A549 (cell line): Measurements from ENCODE around the gene ELMO2. TPM values are rescaled to one million over a fixed set of nuclear protein-coding genes. Genes with fewer than 3 reads are reported as not detected.

Source experiments
- ATAC-seq, 2 experiments: fragments of 200-7000 bp in 1 of 2; fragments of >200 bp in 1 of 2; cut with Nextera tagmentation in 1 of 2; cut with Tn5 transposase in 1 of 2; 3 replicates each; pipeline versions ENCODE4 v1.8.0 to v1.9.1; 2018 to 2020; ENCODE audit warnings: mild to moderate bottlenecking in 1 of 2, moderate library complexity in 1 of 2
- CTCF ChIA-PET: fragments of 300-600 bp; sonication (Branson Sonifier 250); formaldehyde crosslinking; extraction: SDS; loops from one replicate; lab custom pipeline; 2021; ENCODE audit warnings: antibody characterized with exemption, inconsistent platforms; lab: Yijun Ruan, JAX
- POLR2A ChIA-PET: fragments of 350-600 bp; formaldehyde crosslinking; extraction: SDS; loops from one replicate; lab custom pipeline; 2021; ENCODE audit warnings: antibody characterized with exemption, inconsistent platforms; lab: Yijun Ruan, JAX
- DNase-seq, 2 experiments: peaks; one replicate each; pipeline versions ENCODE4 v3.0.0 to v3.0.0-alpha.2; 2011 to 2016; ENCODE audit warnings: low read depth in 1 of 2, low spot score in 1 of 2
- FAIRE-seq: peaks from 2 replicates; lab custom pipeline; 2011; peaks lifted over from hg19 to GRCh38; lab: Jason Lieb, UNC
- H3K27ac ChIP-seq, 2 experiments: fragments of >200 bp; sonication (Bioruptor Twin); formaldehyde crosslinking; 3 replicates each; pipeline ENCODE4 v1.5.1; 2016 to 2017
- H3K4me1 ChIP-seq: fragments of >200 bp; sonication (Bioruptor Twin); formaldehyde crosslinking; 3 replicates; pipeline ENCODE4 v1.6.1; 2016
- H3K4me2 ChIP-seq: fragments of >200 bp; sonication (Bioruptor Twin); formaldehyde crosslinking; 3 replicates; pipeline ENCODE4 v1.6.1; 2016
- H3K4me3 ChIP-seq: fragments of >200 bp; sonication (Bioruptor Twin); formaldehyde crosslinking; 3 replicates; pipeline ENCODE4 v1.5.1; 2016
- H3K9me3 ChIP-seq: fragments of >200 bp; sonication (Bioruptor Twin); formaldehyde crosslinking; 3 replicates; pipeline ENCODE4 v1.6.1; 2016
- BCL3 ChIP-seq: fragments of >200 bp; sonication (Bioruptor Twin); formaldehyde crosslinking; IDR thresholded peaks from 3 replicates; pipeline ENCODE4 v1.6.1; 2016
- CEBPB ChIP-seq, 2 experiments: fragments of >200 bp in 1 of 2; sonication (Bioruptor Twin) in 1 of 2; formaldehyde crosslinking in 1 of 2; IDR thresholded peaks; 2 replicates each; pipeline ENCODE4 v1.6.1; 2012 to 2016
- CHD2 ChIP-seq: fragments of 150-350 bp; IDR thresholded peaks from 2 replicates; pipeline ENCODE4 v1.6.1; 2014; ENCODE audit warnings: low read length; ENCODE audit not compliant: partially characterized antibody
- ELK1 ChIP-seq: fragments of 150-350 bp; IDR thresholded peaks from 2 replicates; pipeline ENCODE4 v1.6.1; 2014; ENCODE audit warnings: low read depth, mild to moderate bottlenecking, low read length
- FOSL2 ChIP-seq, 2 experiments: fragments of 450-650 bp in 1 of 2; fragments of >200 bp in 1 of 2; sonication (Bioruptor Twin) in 1 of 2; formaldehyde crosslinking; IDR thresholded peaks; 2 replicates each; pipeline versions ENCODE4 v1.5.0 to v1.6.1; 2016 to 2020; ENCODE audit warnings: mild to moderate bottlenecking in 1 of 2, moderate library complexity in 1 of 2
- FOXS1 ChIP-seq: fragments of 250-450 bp; sonication (Bioruptor Pico); IDR thresholded peaks from 2 replicates; pipeline ENCODE4 v1.5.0; 2020; ENCODE audit warnings: mild to moderate bottlenecking, moderate library complexity
- HES2 ChIP-seq: fragments of >200 bp; sonication (Bioruptor Twin); formaldehyde crosslinking; IDR thresholded peaks from 2 replicates; pipeline ENCODE4 v1.6.1; 2016
- HMGXB4 ChIP-seq: fragments of 250-450 bp; sonication (Bioruptor Pico); IDR thresholded peaks from 2 replicates; pipeline ENCODE4 v1.5.0; 2021; ENCODE audit warnings: mild to moderate bottlenecking, moderate library complexity, borderline replicate concordance
- HOXA7 ChIP-seq: fragments of 250-450 bp; sonication (Bioruptor Pico); IDR thresholded peaks from 2 replicates; pipeline ENCODE4 v1.5.0; 2020; ENCODE audit warnings: mild to moderate bottlenecking, moderate library complexity
- JUN ChIP-seq, 2 experiments: fragments of >200 bp; sonication (Bioruptor Twin); formaldehyde crosslinking; IDR thresholded peaks; 2 replicates in 1 of 2; 3 replicates in 1 of 2; pipeline ENCODE4 v1.6.1; 2016 to 2017
- KDM1A ChIP-seq: fragments of 200-600 bp; sonication (generic); IDR thresholded peaks from 2 replicates; pipeline ENCODE4 v1.6.1; 2016; ENCODE audit warnings: low read depth, mild to moderate bottlenecking
- KDM5A ChIP-seq: fragments of 200-600 bp; sonication (generic); IDR thresholded peaks from 2 replicates; pipeline ENCODE4 v1.6.1; 2016; ENCODE audit warnings: antibody characterized with exemption, mild to moderate bottlenecking
- MAX ChIP-seq: IDR thresholded peaks from 2 replicates; pipeline ENCODE4 v1.6.1; 2012
- MAZ ChIP-seq: fragments of 150-350 bp; IDR thresholded peaks from 2 replicates; pipeline ENCODE4 v1.6.1; 2014; ENCODE audit warnings: antibody characterized with exemption, low read depth, low read length, borderline replicate concordance
- NFE2L2 ChIP-seq: fragments of 150-350 bp; conservative IDR thresholded peaks from 2 replicates; pipeline ENCODE4 v1.6.1; 2014; ENCODE audit warnings: low read length
- PBX3 ChIP-seq: IDR thresholded peaks from 2 replicates; pipeline ENCODE4 v1.6.1; 2012
- POLR2AphosphoS2 ChIP-seq: conservative IDR thresholded peaks from 2 replicates; pipeline ENCODE4 v1.6.1; 2012; ENCODE audit warnings: low read length, improper control_type of control experiment, inconsistent platforms
- RCOR1 ChIP-seq: fragments of 150-350 bp; IDR thresholded peaks from 2 replicates; pipeline ENCODE4 v1.6.1; 2014; ENCODE audit warnings: antibody characterized with exemption, low read length, low read depth
- REST ChIP-seq: fragments of 200-600 bp; sonication (generic); IDR thresholded peaks from 2 replicates; pipeline ENCODE4 v1.6.1; 2016; ENCODE audit warnings: antibody characterized with exemption, mild to moderate bottlenecking, moderate library complexity
- RFX5 ChIP-seq: fragments of 450-650 bp; IDR thresholded peaks from 2 replicates; pipeline ENCODE4 v1.7.1; 2014; ENCODE audit warnings: antibody characterized with exemption, mild to moderate bottlenecking, moderate library complexity
- SREBF2 ChIP-seq: fragments of 450-650 bp; IDR thresholded peaks from 2 replicates; pipeline ENCODE4 v1.6.1; 2014; ENCODE audit warnings: mild to moderate bottlenecking, moderate library complexity
- USF2 ChIP-seq: fragments of 450-650 bp; IDR thresholded peaks from 2 replicates; pipeline ENCODE4 v1.6.1; 2014; ENCODE audit warnings: antibody characterized with exemption
- ZC3H11A ChIP-seq: fragments of 450-650 bp; IDR thresholded peaks from 2 replicates; pipeline ENCODE4 v1.6.1; 2014; ENCODE audit warnings: antibody characterized with exemption, mild to moderate bottlenecking
- ZFP36 ChIP-seq: fragments of 450-650 bp; IDR thresholded peaks from 2 replicates; pipeline ENCODE4 v1.6.1; 2014; ENCODE audit warnings: borderline replicate concordance; ENCODE audit not compliant: partially characterized antibody
- WGBS: methylation state at CpG from one replicate; pipeline ENCODE4 v1.1.6; 2017; ENCODE audit errors: missing lambda C conversion rate; 5-methylcytosine and 5-hydroxymethylcytosine counted together
- polyA plus RNA-seq, 4 experiments: library from polyadenylated mRNA; depleted of rRNA in 3 of 4; stranded (reverse); fragments of >200 nt; fragmentation: RNase III in 1 of 4; extraction: RNeasy Plus Mini Kit Qiagen cat#74134 plus additional on column Dnase treatment in 1 of 4; gene quantifications; 2 replicates in 3 of 4; 3 replicates in 1 of 4; pipeline ENCODE4 v1.2.3, GENCODE V29; 2011 to 2017

ELMO2 gene
- polyA plus RNA-seq, 2 of the 4 experiments (the other 2 are of a cell fraction) = 23.4 to 25.1 TPM

- no peak for DNase-seq
- Histone ChIP-seq H3K4me3 (no peak overlapping the region), H3K4me2 (no peak overlapping the region), H3K4me1 (peaks cover 14% of the 10 kb centered on the region), H3K9me3 (no peaks in the 10 kb centered on the region), H3K27ac (no peak overlapping the region)
- no peak for TF ChIP-seq KDM1A
- no peak for TF ChIP-seq MAX
- no peak for TF ChIP-seq POLR2AphosphoS2
- no peak for TF ChIP-seq PBX3
- no peak for TF ChIP-seq HES2
- TF ChIP-seq NFE2L2 = no peak
- TF ChIP-seq RCOR1 = no peak
- TF ChIP-seq KDM5A = no peak
- TF ChIP-seq ZC3H11A = no peak
- TF ChIP-seq USF2 = no peak
- TF ChIP-seq SREBF2 = no peak
- TF ChIP-seq HMGXB4 (CRISPR knock-in tag) = no peak
- TF ChIP-seq ELK1 = no peak
- no peak for TF ChIP-seq ZFP36
- TF ChIP-seq HOXA7 (CRISPR knock-in tag) = no peak
- TF ChIP-seq FOXS1 (CRISPR knock-in tag) = no peak
- no peak for TF ChIP-seq RFX5
- no peak for ATAC-seq
- ChIA-PET CTCF (no interaction called here), POLR2A (no interaction called here)
- WGBS = 66% methylated on average over 4 of the region's 4 CpGs
- FAIRE-seq = no peak
These were observed 52.2 kb downstream of the ELMO2 start for GRCh38 chr20:46354207-46354555.

GRCh38 chr20:46353500-46354206 is 52.8 kb downstream of the ELMO2 start:
- Histone ChIP-seq H3K4me2 (no peak overlapping the region), H3K9me3 (no peaks in the 10 kb centered on the region), H3K4me1 (peaks cover 14% of the 10 kb centered on the region), H3K27ac (no peak overlapping the region), H3K4me3 (no peak overlapping the region)
- FAIRE-seq (no peak), ATAC-seq (no peak), DNase-seq (no peak)
- ChIA-PET POLR2A (interaction anchor here (1.2 kb wide), 1 partner anchor 10 kb away, joined by 5 read pairs; no protein-coding TSS in a partner anchor), CTCF (interaction anchor here (0.9 to 1.4 kb wide), 3 partner anchors 221 to 331 kb away, joined by 3 to 4 read pairs (median 4); no protein-coding TSS in a partner anchor)
- WGBS = 77% methylated on average over 14 of the region's 14 CpGs
- TF ChIP-seq BCL3 (no peak), USF2 (no peak), FOSL2 (IDR thresholded peaks at IDR 0.05) (no peak), FOSL2 (CRISPR knock-in tag; IDR thresholded peaks at IDR 0.05) (no peak), RCOR1 (no peak), JUN (IDR thresholded peaks at IDR 0.05) (no peak), FOXS1 (CRISPR knock-in tag) (no peak), CEBPB (IDR thresholded peaks at IDR 0.05) (no peak), KDM5A (no peak), MAZ (no peak), CHD2 (no peak), ZC3H11A (no peak), RFX5 (no peak), REST (no peak)
